Measurements from ENCODE around the gene MYCT1.

Gene MYCT1

DNA sequence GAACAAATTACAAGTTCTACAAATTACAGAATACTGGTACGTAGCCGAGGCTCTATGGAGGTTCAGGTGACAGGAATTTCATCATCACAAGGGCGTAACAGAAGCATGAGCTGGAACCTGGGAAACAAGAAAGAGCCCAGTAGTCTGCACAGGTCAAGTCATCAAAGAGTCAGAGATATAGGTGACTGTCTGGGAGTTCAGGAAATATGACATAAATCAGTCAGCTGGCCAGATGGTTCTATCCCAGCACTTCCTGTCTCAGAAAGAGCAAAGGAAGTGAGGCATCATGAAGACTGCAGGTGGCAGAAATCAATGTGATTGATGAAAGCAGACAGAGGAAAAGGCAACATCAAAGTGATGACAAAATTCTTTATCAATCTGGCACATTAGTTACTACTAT lies 23.3 kb downstream of the MYCT1 start:
- H3K27ac ChIP-seq: no peak overlapping the region
- DNase-seq (ENCODE audit: low read depth, low spot score): peak; percentile 16

DNA sequence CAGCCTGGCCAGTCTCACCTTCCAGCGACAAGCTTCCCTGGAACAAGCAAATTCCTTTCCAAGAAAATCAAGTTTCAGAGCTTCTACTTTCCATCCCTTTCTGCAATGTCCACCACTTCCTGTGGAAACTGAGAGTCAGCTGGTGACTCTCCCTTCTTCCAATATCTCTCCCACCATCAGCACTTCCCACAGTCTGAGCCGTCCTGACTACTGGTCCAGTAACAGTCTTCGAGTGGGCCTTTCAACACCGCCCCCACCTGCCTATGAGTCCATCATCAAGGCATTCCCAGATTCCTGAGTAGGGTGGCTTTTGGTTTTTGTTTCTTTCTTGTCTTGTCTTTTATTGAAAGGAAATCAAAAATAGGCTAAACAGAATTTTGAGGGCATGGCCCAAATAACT lies 24.3 kb downstream of the MYCT1 start:
- no peak for DNase-seq (ENCODE audit: low read depth, low spot score)
- H3K27ac ChIP-seq: no peak overlapping the region

DNA sequence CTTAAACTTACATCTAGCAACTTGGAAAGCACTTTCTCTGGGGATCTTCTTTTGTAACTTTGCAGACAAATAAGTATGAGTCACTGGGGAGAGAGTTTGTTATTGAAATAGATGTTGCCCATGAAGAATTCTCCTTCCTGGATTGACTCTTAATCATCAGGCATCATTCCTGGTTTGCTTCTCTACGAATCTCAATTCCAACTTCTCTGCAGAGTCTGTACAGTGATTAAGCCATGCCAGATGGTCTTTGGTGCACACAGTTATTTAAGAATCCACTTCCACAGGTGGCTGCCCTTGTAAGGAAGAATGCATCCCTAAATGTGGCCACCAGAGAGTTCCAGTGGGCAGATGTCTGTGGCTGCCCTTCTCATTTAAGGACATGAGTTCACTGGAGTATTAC lies 25.7 kb downstream of the MYCT1 start:
- no peak overlapping the region for H3K27ac ChIP-seq
- DNase-seq (ENCODE audit: low read depth, low spot score): no peak

GRCh38 chr6:152726313-152726712 lies 28.6 kb downstream of the MYCT1 start:
- DNase-seq (ENCODE audit: low read depth, low spot score): no peak

GRCh38 chr6:152727507-152727906 lies 29.8 kb downstream of the MYCT1 start:
- no peak overlapping the region for H3K27ac ChIP-seq
- DNase-seq (ENCODE audit: low read depth, low spot score): no peak

More at GRCh38 chr6:152726313-152726712, 28.6 kb downstream of the MYCT1 start:
- H3K27ac ChIP-seq: no peak overlapping the region

GRCh38 chr6:152734630-152735029 lies 36.9 kb downstream of the MYCT1 start:
- no peak overlapping the region for H3K27ac ChIP-seq
- DNase-seq (ENCODE audit: low read depth, low spot score): no peak

GRCh38 chr6:152736687-152737273 lies 39.1 kb downstream of the MYCT1 start:
- DNase-seq (ENCODE audit: low read depth, low spot score): no peak
- no peak overlapping the region for H3K27ac ChIP-seq

DNA sequence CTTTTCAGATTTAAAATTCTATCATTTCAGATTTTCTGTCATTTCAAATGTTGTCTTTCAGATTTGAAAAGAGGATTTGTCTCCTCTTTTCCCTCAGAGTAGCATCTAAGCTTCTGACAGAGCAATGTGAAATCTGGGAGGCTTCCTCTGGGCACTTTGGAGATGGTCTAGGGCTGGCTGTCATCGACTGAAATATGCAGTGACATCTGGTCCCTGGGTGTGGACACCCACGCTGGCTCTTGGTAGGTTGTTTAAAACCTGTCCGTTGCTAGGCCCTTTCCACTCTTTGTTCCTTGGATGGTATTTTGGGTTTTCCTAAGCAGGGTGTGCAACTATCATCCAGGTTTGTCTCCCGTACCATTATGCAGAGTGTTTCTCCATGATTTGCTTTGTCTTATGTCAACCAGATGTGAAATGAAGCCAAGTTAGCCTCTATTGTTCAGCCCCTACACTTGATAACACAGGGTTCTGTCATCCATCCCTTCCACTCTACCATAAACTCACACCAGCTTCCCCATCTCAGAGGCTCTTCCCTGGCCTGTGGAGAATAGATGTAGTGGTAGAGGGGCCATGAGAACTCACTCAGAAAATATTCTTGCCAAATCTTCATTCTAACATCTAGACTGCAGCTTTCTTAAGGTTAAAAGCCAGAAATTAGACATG lies 47.9 kb downstream of the MYCT1 start:
- peak overlapping the region; percentile 64 for H3K27ac ChIP-seq
- DNase-seq (ENCODE audit: low read depth, low spot score): no peak

DNA sequence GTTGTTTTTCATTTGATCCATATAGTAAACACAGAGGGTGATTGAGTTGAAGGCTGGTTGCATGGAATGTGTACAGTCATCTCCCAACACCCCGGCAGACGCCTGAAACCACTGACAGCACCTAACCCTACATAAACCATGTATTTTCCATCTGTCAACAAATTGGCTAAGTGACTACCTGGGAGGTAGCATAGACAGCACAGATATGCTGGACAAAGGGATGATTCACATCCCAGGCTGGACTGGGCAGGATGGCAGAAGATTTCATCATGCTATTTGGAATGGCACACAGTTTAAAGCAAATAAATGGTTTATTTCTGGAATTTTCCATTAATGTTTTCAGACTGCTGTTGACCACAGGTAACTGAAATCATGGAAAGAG lies 48.5 kb downstream of the MYCT1 start:
- peak; percentile 76 for DNase-seq (ENCODE audit: low read depth, low spot score)
- H3K27ac ChIP-seq: peak overlapping the region; percentile 64

DNA sequence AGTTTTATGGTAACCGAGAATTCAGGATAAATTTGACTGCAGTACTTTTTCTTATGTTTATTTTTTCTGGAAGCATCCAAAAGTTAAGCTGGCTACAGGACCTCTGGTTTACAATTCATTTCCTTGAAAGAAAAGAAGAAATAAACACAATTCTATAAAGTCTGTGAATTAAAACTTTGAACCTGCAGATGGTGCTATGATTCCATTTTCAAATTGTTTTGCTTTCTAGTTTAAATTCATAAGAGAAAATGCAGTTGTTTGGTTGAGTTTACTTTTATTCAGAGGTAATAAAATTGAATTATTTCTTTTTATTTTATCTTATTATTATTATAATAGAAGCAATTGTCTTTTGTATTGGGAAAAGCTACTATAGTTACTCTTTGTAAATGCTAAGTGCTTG lies 51.1 kb downstream of the MYCT1 start:
- no peak overlapping the region for H3K27ac ChIP-seq
- no peak for DNase-seq (ENCODE audit: low read depth, low spot score)

GRCh38 chr6:152749336-152749735 lies 51.6 kb downstream of the MYCT1 start:
- no peak for DNase-seq (ENCODE audit: low read depth, low spot score)
- no peak overlapping the region for H3K27ac ChIP-seq

DNA sequence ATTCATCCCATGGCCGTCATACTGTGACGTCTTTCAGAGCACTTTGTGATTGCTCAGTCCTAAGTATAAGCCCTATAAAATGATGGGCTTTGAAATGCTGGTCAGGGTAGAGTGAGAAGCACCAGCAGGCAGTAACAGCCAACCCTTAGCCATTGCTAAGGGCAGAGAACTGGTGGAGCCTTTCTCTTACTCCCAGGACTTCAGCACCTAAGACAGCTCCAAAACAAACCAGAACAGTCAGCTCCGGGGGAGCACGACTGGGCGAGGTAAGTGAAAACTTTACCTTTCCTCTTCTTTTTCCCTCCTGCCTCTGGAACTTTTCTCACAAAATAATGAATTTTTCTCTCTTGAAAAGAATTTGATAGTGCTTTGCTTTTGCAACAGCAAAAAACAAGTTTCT lies 53.0 kb downstream of the MYCT1 start, which contains the start of gene VIP:
VIP (plus strand) TSS at position 104 of the 400 bp plus-strand sequence. CDS start 1,381 bp downstream, outside the sequence.
- DNase-seq (ENCODE audit: low read depth, low spot score): no peak
- no peak within 1 kb of the TSS for H3K27ac ChIP-seq

GRCh38 chr6:152765331-152765730 lies 67.6 kb downstream of the MYCT1 start:
- no peak for DNase-seq (ENCODE audit: low read depth, low spot score)
- no peak overlapping the region for H3K27ac ChIP-seq

DNA sequence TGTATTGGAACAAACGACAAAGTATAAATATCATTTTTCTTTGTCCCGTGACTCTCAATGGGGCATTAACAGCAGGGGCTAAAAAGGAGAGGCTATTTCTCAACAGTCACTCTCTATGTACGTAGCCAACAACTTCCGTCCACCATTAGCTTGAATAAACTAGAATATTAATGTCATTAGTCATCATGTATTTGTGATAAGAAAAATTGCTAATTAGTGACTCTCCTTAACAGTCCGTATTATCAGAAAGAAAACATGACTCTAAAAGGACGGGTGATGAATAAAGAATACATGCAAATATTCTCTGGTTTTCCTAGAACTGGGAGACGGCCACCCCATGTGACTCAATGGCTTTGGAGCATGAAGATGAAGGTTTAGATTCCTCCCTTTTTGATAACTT lies 71.5 kb downstream of the MYCT1 start:
- H3K27ac ChIP-seq: no peak overlapping the region
- no peak for DNase-seq (ENCODE audit: low read depth, low spot score)

- DNase-seq (ENCODE audit: low read depth, low spot score): no peak
- no peak overlapping the region for H3K27ac ChIP-seq
Observed at GRCh38 chr6:152769993-152770392, 72.3 kb downstream of the MYCT1 start.

- no peak for DNase-seq (ENCODE audit: low read depth, low spot score)
- H3K27ac ChIP-seq: no peak overlapping the region
Observed at GRCh38 chr6:152771061-152771687, 73.5 kb downstream of the MYCT1 start.

Data from epithelial cell of prostate (primary cell).